ENCODE data around the gene FAM209A. TPM values are rescaled to one million over a fixed set of nuclear protein-coding genes. Genes with fewer than 3 reads are reported as not detected.
"Not testable (repeated sequence)": the region's sequence is repeated elsewhere in the genome, so short reads cannot be mapped to it uniquely, and the experiment has no call there.

Gene FAM209A
- total RNA-seq, 1 donor from 2014 or later = not detected

DNA sequence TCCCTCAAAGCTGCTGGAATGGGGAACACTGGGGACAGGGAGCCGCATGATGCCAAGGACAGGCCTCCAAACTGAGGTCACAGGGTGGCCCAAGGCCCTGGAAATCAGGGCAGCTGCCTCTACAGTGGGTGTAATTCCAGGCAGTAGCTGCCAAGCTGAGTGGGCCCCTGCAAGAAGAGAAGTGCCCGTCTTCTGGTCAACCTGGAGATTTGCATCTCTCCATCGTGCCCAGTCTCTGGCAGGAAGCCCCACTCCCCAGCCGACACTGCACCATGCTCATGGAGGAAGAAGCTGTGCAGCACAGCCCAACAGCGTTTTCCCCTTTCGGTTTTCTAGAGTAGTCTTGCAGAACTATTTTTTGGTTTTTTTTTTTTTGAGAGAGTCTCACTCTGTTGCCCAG lies 2.2 kb upstream of the FAM209A start:
- TF ChIP-seq, protein P1, sequence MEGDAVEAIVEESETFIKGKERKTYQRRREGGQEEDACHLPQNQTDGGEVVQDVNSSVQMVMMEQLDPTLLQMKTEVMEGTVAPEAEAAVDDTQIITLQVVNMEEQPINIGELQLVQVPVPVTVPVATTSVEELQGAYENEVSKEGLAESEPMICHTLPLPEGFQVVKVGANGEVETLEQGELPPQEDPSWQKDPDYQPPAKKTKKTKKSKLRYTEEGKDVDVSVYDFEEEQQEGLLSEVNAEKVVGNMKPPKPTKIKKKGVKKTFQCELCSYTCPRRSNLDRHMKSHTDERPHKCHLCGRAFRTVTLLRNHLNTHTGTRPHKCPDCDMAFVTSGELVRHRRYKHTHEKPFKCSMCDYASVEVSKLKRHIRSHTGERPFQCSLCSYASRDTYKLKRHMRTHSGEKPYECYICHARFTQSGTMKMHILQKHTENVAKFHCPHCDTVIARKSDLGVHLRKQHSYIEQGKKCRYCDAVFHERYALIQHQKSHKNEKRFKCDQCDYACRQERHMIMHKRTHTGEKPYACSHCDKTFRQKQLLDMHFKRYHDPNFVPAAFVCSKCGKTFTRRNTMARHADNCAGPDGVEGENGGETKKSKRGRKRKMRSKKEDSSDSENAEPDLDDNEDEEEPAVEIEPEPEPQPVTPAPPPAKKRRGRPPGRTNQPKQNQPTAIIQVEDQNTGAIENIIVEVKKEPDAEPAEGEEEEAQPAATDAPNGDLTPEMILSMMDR (IDR thresholded peaks at IDR 0.05; ENCODE audit: insufficient read depth, low read length, poor library complexity, severe bottlenecking) = no peak
- DNase-seq (ENCODE audit: low read depth) = no peak

DNA sequence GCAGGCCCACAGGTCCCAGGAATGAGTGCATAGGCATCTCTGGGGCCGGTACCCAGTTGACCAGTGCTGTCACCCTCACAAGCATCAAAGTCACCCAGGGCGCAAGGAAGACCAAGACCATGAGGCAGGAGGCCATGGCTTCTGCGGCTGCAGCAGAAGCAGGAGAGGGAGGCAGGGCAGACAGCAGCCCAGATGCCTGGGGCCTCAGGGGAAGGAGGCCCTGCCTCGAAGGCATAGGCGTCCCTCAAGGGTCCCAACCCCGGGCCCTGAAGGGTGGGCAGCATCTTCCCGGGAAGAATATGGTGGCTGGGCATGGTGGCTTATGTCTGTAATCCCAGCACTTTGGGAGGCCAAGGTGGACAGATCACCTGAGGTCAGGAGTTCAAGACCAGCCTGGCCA lies 3.0 kb downstream of the FAM209A start:
- no peak for DNase-seq (ENCODE audit: low read depth)
- TF ChIP-seq, protein P1 (IDR thresholded peaks at IDR 0.05; ENCODE audit: insufficient read depth, low read length, poor library complexity, severe bottlenecking) = no peak
- Histone ChIP-seq H3K4me3 (ENCODE audit: low read depth, low read length) (no peak overlapping the region), H3K36me3 (ENCODE audit: control insufficient read depth, insufficient read depth, low read length) (no peaks in the 10 kb centered on the region), H3K27me3 (ENCODE audit: control insufficient read depth, insufficient read depth, low read length) (no peaks in the 10 kb centered on the region)

More for the DNA sequence above, 2.2 kb upstream of the FAM209A start:
- peaks cover 4% of the 10 kb centered on the region for H3K36me3 ChIP-seq (ENCODE audit: control insufficient read depth, insufficient read depth, low read length)
- no peaks in the 10 kb centered on the region for H3K27me3 ChIP-seq (ENCODE audit: control insufficient read depth, insufficient read depth, low read length)
- no peak overlapping the region for H3K4me3 ChIP-seq (ENCODE audit: low read depth, low read length)

DNA sequence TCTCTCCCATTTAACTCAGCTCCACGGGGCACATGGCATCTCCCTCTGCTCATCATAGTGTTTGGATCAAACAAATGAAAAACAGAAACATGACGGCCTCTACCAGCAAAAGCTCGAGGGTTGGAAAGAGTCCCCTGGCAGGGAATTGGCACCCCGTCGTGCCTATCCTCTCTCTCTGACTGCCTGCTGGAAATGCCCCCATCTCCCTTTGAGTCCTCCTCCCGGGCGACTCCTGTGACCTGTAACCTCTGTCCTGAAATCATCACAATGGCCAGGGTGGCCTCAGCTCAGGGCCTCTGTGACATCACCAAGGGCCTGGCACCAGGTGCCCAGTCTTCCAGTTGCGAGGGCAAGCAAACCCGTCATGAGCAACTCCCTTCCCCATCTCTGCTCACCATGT lies 8.4 kb downstream of the FAM209A start, which contains the start of gene FAM209B:
Gene FAM209B, plus strand, starts transcription at position 301 of the 400 bp plus-strand sequence. Its CDS starts 96 bp downstream, at position 397.
- H3K27me3 ChIP-seq (ENCODE audit: control insufficient read depth, insufficient read depth, low read length); H3K36me3 ChIP-seq (ENCODE audit: control insufficient read depth, insufficient read depth, low read length); DNase-seq (ENCODE audit: low read depth); H3K4me3 ChIP-seq (ENCODE audit: low read depth, low read length): not testable (repeated sequence)

DNA sequence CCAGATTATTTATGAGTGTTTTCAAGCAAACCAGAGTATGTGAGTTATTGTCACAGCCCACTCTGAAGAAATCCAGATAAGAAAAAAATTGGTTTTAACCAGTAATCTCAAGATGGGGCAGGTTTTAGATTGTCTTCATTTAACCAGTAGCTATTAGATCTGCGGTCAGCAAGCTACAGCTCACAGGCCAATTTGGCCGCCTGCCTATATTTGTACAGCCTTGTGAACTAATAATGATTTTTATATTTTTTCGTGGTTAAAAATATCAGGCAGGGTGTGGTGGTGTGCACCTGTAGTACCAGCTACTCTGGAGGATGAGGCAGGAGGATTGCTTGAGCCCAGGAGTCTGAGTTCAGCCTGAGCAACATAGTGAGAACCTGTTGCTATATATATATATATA lies 13.5 kb downstream of the FAM209A start:
- TF ChIP-seq, protein P1 (IDR thresholded peaks at IDR 0.05; ENCODE audit: insufficient read depth, low read length, poor library complexity, severe bottlenecking) = no peak
- no peak for DNase-seq (ENCODE audit: low read depth)
- Histone ChIP-seq H3K36me3 (ENCODE audit: control insufficient read depth, insufficient read depth, low read length) (no peaks in the 10 kb centered on the region), H3K27me3 (ENCODE audit: control insufficient read depth, insufficient read depth, low read length) (no peaks in the 10 kb centered on the region), H3K4me3 (ENCODE audit: low read depth, low read length) (no peak overlapping the region)

DNA sequence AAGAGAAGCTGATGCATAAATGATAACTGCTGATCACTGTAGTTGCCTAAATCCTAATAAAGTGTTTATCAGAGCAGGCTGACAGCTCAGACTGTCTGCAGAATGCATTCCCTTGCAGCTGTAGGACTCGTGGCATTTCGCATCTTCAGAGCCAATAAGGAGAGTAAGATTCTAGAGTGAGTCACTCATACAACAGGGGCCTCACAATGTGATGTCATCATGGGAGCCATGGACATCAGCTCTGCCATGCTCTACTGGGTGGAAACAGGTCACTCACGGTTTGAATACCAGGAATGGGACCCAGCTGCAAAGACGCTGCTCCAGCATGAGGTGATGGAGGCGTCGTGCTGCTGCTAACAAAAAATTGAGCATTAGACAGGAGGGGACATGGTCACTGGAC lies 15.9 kb downstream of the FAM209A start:
- no peak overlapping the region for H3K4me3 ChIP-seq (ENCODE audit: low read depth, low read length)
- DNase-seq (ENCODE audit: low read depth) = no peak
- H3K36me3 ChIP-seq (ENCODE audit: control insufficient read depth, insufficient read depth, low read length) = no peaks in the 10 kb centered on the region
- TF ChIP-seq, protein P1 (IDR thresholded peaks at IDR 0.05; ENCODE audit: insufficient read depth, low read length, poor library complexity, severe bottlenecking) = no peak
- H3K27me3 ChIP-seq (ENCODE audit: control insufficient read depth, insufficient read depth, low read length) = no peaks in the 10 kb centered on the region

DNA sequence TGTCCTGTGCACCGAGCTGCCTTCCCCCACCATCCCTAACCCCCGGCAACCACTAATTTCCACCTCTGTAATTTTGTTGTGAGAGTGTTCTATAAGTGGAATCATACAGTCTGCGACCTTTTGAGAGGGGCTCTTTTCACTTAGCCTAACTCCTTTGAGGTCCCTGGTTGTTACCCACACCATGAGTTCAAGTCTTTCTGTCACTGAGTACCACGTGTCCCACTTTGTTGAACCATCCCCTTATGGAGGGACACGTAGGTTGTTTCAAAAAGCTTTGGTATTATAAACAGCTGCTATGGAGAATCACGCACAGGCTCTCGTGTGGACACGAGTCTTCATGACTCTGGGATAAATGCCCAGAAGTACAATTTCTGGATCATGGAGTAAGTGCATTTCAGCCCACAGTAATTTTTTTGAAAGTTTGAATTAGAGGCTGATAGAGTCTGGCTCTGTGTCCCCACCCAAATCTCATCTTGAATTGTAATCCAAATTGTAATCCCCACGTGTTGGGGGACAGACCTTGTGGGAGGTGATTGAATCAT lies 18.0 kb downstream of the FAM209A start:
- no peak for DNase-seq (ENCODE audit: low read depth)
- Histone ChIP-seq H3K36me3 (ENCODE audit: control insufficient read depth, insufficient read depth, low read length) (no peaks in the 10 kb centered on the region), H3K4me3 (ENCODE audit: low read depth, low read length) (no peak overlapping the region), H3K27me3 (ENCODE audit: control insufficient read depth, insufficient read depth, low read length) (no peaks in the 10 kb centered on the region)
- TF ChIP-seq, protein P1 (IDR thresholded peaks at IDR 0.05; ENCODE audit: insufficient read depth, low read length, poor library complexity, severe bottlenecking) = no peak

Measured in kidney epithelial cell (primary cell).